Pancreas (tissue), 10 donors: ENCODE measurements around the gene CABP2. TPM values are rescaled to one million over a fixed set of nuclear protein-coding genes. Genes with fewer than 3 reads are reported as not detected.

Experiments
- ATAC-seq, 4 donors: fragments of 200-7000 bp; cut with Tn5 transposase; one replicate each; pipeline versions ENCODE4 v1.8.0 to v1.9.1; 2020; ENCODE audit warnings: mild to moderate bottlenecking in 4 of 4, moderate library complexity in 4 of 4
- DNase-seq, 6 donors: peaks; one replicate each; pipeline ENCODE4 v3.0.0-alpha.2; 2020
- FAIRE-seq: peaks from 2 replicates; lab custom pipeline; 2012; peaks lifted over from hg19 to GRCh38; lab: Jason Lieb, UNC
- H3K27ac ChIP-seq, 4 donors: fragments of 200-600 bp; sonication (generic); 1 replicate in 3 of 4; 2 replicates in 1 of 4; pipeline versions ENCODE4 v1.5.0 to v1.8.0; 2020
- H3K27me3 ChIP-seq, 4 donors: fragments of 200-600 bp; one replicate each; pipeline ENCODE4 v1.8.0; 2021
- H3K36me3 ChIP-seq, 3 donors: fragments of 200-600 bp; sonication (generic) in 1 of 3; one replicate each; pipeline versions ENCODE4 v1.5.0 to v1.8.0; 2020 to 2021
- H3K4me1 ChIP-seq, 3 donors: fragments of 200-600 bp; one replicate each; pipeline ENCODE4 v1.8.0; 2021
- H3K4me3 ChIP-seq, 4 donors: fragments of 200-600 bp; sonication (generic) in 2 of 4; one replicate each; pipeline versions ENCODE4 v1.5.0 to v1.8.0; 2020 to 2021
- H3K9me3 ChIP-seq, 4 donors: fragments of 200-600 bp; one replicate each; pipeline ENCODE4 v1.8.0; 2021
- CTCF ChIP-seq, 4 donors: fragments of 200-600 bp; sonication (generic) in 3 of 4; IDR thresholded peaks; one replicate each; pipeline versions ENCODE4 v1.5.0 to v1.8.0; 2021; ENCODE audit warnings: antibody characterized with exemption in 4 of 4
- WGBS, 2 donors: extraction: QIAGEN DNeasy Blood & Tissue Kit; methylation state at CpG; one replicate each; pipeline ENCODE4 v1.1.7; 2013; 5-methylcytosine and 5-hydroxymethylcytosine counted together
- intact Hi-C, 3 donors: fragments of 100-400 bp; cut with DNase I; formaldehyde crosslinking; loops; one replicate each; pipeline versions ENCODE4 v1.11.1 to v1.14.2; 2022
- polyA plus RNA-seq, 2 donors: library from polyadenylated mRNA; stranded (reverse); fragments of 200-250 nt; gene quantifications; one replicate each; pipeline ENCODE4 v1.2.3, GENCODE V29; 2013
- total RNA-seq, 6 donors: library from RNA; stranded (reverse); fragmentation: NEBNext Ultra II Directional in 4 of 6; extraction: Animal tissue kit (Norgen Biotek cat#: 25700) in 4 of 6; gene quantifications; one replicate each; pipeline versions ENCODE4 v1.2.1 to v1.2.4, GENCODE V29; 2021 to 2023
- donor health status: healthy with polysubstance abuse.
- donor health status: DM: no; HTN: no; CAD: no; lungs with moderate emphysema.
- donor health status: DM: no; HTN: no; CAD: no.
- donor health status: control.
- donor health status: control.
- donor health status: Bipolar disorder and iron deficiency.
- donor health status: DM: yes; HTN: yes; CAD: no.
- donor health status: DM: no; HTN: no; CAD: no.
- donor health status: DM: no; HTN: no; CAD: no.
- donor health status: DM: yes; HTN: yes; CAD: no.

Gene CABP2
- total and polyA plus RNA-seq, 8 donors, result not detected

DNA sequence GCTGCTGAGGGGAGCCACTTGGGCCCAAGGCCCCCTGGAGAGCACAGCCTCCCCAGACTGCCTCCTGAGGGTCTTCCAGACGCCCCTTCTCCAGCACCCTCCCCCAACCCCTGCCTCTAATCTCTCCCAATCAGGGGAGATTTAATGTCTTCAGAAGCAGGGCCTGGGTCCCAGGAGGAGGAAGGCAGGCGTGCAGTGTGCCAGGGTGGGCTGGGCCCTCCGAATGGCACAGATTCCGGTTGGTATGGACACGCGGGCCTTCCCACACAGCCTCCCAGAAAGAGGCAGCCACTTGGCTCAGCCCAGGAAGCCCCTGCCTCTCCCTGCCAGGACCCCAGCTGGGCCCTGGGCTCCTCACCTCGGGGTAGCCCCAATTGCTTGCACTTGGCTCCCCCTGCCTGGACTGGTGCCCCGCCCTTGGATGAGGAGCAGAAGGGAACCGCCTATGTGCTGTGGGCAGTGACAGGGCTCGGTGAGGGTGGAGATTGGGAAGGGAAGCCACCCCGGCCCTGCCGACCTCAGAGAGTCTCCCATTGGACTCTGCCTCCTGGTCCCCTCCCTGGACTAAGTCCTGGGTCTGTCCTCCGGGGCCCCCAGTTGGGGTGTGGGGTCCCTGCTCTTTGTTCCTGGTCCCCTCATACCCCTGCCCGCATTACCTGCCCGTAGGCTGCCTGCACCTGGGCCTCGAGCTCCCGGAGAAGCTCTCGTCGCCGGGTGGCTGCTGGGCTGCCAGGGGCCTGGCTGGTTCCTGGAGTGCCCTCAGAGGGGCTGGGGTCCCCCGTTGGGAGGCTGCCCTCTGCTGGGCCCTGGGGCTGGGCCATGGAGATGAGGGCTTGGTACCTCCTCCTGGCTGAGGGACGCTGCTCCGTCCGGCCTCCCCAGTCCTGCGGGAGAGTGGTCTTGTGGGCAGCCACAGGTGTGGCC lies 572 bp upstream of the CABP2 start:
- intact Hi-C loops, result no loop called here
- H3K9me3 ChIP-seq, result no peaks in the 10 kb centered on the region
- WGBS, 2 donors, result 84 to 87% methylated on average over 25 of the region's 25 CpGs
- ATAC-seq (no peak), FAIRE-seq (no peak), DNase-seq (peak in 1 of 6 donors; percentile 74)
- no peaks in the 10 kb centered on the region for H3K36me3 ChIP-seq
- H3K4me3 ChIP-seq, result no peak overlapping the region
- no peaks in the 10 kb centered on the region for H3K27me3 ChIP-seq
- no peak overlapping the region for H3K27ac ChIP-seq
- TF ChIP-seq CTCF (IDR thresholded peaks at IDR 0.05), result no peak
- peaks cover 0 to 5% (median 3%) of the 10 kb centered on the region in 3 donors for H3K4me1 ChIP-seq

DNA sequence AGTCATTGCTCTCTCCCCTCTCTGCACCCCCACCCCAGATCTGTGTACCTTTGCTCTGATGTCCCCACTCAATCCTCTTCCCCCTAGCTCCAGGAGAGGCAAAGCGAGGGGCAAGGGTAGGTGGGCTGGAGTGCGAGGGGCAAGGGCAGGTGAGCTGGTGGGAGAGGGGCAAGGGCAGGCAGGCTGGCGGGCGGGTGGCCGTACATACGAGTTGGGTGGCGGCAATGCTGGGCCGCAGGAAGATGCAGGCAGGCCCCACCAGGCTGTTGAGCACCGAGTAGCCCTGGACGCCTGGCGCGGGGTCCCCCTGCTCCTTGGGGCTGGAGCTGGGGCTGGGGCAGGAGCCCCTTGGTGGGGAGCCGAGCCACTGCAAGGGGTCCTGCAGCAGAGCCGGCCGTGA lies 908 bp downstream of the CABP2 start:
- Histone ChIP-seq H3K4me1 (peaks cover 0 to 5% (median 3%) of the 10 kb centered on the region in 3 donors), H3K4me3 (no peak overlapping the region), H3K36me3 (no peaks in the 10 kb centered on the region), H3K27me3 (no peaks in the 10 kb centered on the region), H3K9me3 (no peaks in the 10 kb centered on the region), H3K27ac (no peak overlapping the region)
- ATAC-seq, result no peak
- FAIRE-seq, result no peak
- no peak for DNase-seq
- WGBS, 2 donors, result 91 to 94% methylated on average over 14 to 15 of the region's 15 CpGs
- intact Hi-C loops, result no loop called here
- no peak for TF ChIP-seq CTCF (IDR thresholded peaks at IDR 0.05)

- no peaks in the 10 kb centered on the region for H3K27me3 ChIP-seq
- TF ChIP-seq CTCF (IDR thresholded peaks at IDR 0.05), result no peak
- WGBS, 2 donors, result 80 to 90% methylated on average over 9 to 10 of the region's 10 CpGs
- H3K27ac ChIP-seq, result no peak overlapping the region
- ATAC-seq, result no peak
- no peaks in the 10 kb centered on the region for H3K36me3 ChIP-seq
- DNase-seq, result no peak
- peaks cover 0 to 5% (median 3%) of the 10 kb centered on the region in 3 donors for H3K4me1 ChIP-seq
- no peak for FAIRE-seq
- intact Hi-C loops, result no loop called here
- no peak overlapping the region for H3K4me3 ChIP-seq
- H3K9me3 ChIP-seq, result no peaks in the 10 kb centered on the region
Measured at GRCh38 chr11:67521924-67522323, 1.3 kb downstream of the CABP2 start.

DNA sequence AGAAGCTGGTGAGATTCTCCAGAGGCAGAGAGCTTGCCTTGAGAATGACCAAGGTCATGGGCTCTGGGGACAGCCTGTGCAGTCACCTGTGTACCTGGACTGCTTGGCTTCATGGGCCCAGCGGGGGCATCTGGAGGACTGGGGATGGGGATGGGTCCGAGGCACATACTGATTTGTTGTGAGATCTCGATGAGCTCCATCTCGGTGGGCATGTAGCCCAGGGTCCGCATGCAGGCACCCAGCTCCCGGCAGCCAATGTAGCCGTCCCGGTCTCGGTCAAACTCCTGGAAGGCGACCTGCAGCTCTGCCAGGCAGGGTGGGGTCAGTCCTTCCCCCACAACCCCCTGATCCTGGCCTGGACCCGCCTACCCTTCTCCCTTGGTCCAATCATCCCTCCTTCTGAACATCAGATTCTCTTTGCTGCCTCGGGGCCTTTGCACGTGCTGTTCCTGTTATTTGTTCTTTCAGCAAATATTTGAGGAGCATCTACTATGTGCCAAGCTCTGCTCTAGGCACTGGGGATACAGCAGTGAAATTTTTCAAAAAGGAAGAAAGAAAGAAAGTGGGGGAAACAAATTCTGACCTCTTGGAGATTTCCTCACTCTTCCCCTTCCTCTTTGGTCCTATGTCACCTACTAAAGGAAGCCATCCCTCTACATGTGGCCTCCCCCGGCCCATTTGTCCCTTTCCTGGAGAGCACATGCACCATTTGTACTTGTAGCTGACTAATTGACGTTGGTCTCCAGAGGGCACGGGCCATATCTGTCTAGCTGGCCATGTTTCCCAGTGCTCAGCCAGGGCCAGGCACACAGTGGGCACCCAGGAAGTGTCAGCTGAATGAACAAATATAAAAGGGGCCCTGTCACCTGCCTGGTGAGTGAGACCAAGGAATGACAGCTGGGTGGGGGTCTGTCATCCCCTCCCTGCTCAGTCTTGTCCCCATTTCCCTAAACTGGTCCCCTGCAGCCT lies 2.1 kb downstream of the CABP2 start:
- Histone ChIP-seq H3K4me3 (no peak overlapping the region), H3K9me3 (no peaks in the 10 kb centered on the region), H3K36me3 (no peaks in the 10 kb centered on the region), H3K4me1 (peaks cover 0 to 5% (median 3%) of the 10 kb centered on the region in 3 donors), H3K27ac (no peak overlapping the region), H3K27me3 (no peaks in the 10 kb centered on the region)
- WGBS, 2 donors, result 84 to 90% methylated on average over 16 of the region's 16 CpGs
- FAIRE-seq (no peak), ATAC-seq (no peak), DNase-seq (no peak)
- TF ChIP-seq CTCF (IDR thresholded peaks at IDR 0.05), result no peak
- intact Hi-C loops, result no loop called here
